Measurements from ENCODE around the gene LENG1.
A peak's percentile ranks its signal among the peaks of the same experiment; 100 is the strongest.

LENG1 gene

GRCh38 chr19:54147676-54148075, 11.8 kb downstream of the LENG1 start:
- no peak for FAIRE-seq
- DNase-seq (ENCODE audit: insufficient read length, low spot score), result no peak

- no peak for DNase-seq (ENCODE audit: insufficient read length, low spot score)
- FAIRE-seq, result no peak
Measured at GRCh38 chr19:54145541-54146158, 13.9 kb downstream of the LENG1 start.

DNA sequence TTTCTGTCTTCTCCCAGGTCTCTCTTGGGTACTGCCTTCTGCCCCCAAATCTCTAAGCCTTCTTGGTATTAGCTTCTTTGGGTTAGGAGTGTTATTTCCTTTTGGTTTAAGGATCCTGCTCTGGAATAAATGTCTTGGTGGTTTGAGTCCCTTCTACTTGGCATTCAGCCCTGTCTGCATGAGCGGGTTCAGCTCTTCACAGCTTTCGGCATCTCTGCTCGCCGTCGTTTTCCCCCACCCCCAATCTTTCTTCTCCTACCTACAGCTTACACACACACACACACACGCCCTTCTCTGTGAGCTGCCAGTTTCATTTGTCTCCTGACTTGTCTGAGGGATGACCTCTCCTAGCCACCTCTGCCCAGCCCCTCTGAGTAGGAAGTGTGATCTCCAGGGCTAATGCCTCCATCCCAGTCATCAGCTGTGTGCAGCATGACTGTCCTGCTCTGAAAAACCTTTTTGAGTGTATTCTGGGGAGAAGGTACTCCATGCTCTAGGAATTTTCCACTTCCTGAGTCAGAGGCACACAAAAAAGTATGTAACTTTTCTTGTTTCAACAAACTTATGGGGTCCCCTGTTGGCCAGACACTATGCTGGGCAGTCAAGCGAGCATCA, 17.2 kb downstream of the LENG1 start:
- no peak for DNase-seq (ENCODE audit: insufficient read length, low spot score)
- FAIRE-seq, result no peak

GRCh38 chr19:54141356-54141755, 18.2 kb downstream of the LENG1 start:
- no peak for DNase-seq (ENCODE audit: insufficient read length, low spot score)
- FAIRE-seq, result no peak

DNA sequence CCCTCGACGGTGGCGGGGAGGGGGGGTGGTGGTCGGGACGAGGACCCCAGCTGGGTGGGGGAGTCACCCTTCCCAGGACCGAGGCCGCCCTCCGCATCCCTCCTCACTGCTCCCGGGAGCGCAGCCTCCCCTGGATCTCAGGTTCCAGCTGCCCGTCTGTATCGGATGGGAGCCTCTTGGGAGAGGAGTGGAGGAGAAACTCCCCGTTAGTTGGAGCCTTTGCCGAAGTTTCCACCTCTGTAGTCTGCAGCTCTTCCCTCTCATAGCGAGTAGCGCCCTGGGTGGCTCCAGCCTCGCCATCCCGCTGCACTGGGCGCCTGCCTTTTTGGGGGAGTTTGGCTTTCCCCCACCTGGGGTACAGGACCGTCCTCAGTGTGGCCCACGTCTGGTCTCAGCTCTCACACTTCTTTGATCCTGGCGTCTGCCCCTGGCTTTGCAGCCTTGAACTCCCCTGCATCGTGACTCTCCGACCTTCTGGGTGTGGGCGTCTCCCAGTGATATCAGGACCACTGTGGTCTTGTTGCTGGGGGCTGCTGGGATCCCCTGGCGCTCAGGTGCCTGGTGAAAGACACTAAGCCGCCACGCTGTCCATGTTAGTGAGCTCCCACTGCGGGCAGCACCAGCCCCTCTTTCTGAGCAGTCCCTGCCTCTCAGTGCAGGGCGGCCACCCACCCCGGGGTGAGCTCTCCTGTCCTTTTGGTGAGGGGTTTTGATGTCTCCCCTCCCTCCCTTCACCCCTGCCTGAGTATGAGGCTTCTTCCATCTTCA, 20.8 kb downstream of the LENG1 start:
- DNase-seq (ENCODE audit: insufficient read length, low spot score) (no peak), FAIRE-seq (no peak)

DNA sequence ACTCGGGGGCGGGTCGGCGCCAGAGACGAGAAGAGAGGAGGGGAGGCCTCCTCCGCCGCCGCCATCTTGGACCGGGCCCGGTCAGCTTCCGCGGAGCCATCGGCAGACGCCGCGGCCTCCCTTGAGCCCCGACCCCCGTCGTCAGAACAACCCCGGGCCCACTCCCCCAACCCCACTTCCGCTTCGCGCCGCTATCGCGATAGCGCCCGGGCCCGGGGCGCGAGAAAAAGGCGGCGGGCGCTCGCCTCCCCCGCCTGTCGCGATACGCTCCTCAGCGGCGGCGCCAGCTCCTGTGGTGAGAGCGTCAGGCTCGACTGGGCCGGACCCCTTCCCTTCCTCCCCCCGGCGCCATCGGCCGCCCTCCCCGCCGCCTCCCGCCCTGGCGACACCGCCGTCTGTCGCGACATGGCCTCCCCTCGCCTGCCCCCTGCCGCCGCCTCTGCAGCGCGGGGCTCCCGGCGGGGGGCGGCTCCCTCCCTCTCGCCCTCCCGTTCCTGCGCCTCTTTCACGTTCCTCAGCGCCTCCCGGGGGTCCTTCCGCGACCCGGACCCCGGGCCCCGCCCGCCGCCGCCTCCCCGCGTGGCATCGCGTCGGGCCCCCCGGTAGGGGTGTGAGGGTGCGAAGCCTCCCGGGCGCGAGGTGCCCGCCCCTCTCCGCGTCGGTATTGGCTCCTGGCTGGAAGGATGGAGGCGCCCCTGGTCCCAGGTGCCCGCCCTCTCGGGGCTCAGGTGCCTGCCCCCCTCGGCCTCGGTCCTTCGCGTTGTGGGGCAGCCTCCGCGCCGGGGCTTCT, 21.6 kb downstream of the LENG1 start, which contains the start of gene CNOT3:
Gene CNOT3, plus strand, starts transcription at position 64 of the 790 bp plus-strand sequence. CDS start 5,217 bp downstream, outside the sequence.
- DNase-seq (ENCODE audit: insufficient read length, low spot score) (no peak), FAIRE-seq (no peak)

DNA sequence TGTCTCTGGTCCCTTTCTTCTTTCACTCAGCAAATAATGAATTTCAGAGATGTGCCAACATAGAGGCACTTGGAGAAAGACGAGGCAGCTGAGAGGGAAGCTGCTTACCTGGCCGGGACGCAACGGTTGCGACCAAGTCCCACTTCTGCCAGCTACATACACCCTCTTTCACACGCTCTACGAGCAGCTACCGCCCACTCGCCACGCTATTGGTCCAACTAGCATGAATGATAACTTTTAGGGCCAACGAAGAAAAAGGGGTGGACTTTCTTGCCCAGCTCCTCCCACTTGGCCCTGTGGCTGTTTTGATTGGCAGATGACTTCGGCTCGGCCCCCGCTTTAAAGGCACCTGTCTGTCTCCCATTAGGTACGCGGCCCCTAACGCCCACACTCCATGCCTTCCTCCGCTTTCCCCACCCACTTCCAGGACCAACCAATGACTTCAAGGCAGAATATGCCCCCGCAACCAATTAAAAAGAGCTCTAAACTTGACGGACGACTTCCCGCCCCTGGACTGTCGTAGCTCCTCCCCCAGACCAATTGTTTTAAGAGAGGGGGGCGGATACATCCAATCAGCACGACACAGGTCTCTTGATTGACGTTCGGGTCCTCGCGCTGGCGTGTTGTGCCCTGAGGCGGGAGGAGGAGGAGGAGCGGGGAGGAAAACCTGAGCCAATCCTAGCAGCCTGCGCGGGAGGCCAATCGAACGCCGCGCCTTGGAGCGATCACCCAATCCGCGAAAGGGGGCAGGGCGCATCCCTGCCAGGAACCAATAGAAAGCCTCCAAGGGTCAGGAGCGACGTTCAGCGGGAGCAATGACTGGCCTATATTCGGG, 22.4 kb downstream of the LENG1 start:
- DNase-seq (ENCODE audit: insufficient read length, low spot score), result peak; percentile 99
- FAIRE-seq, result peak; percentile 100

DNA sequence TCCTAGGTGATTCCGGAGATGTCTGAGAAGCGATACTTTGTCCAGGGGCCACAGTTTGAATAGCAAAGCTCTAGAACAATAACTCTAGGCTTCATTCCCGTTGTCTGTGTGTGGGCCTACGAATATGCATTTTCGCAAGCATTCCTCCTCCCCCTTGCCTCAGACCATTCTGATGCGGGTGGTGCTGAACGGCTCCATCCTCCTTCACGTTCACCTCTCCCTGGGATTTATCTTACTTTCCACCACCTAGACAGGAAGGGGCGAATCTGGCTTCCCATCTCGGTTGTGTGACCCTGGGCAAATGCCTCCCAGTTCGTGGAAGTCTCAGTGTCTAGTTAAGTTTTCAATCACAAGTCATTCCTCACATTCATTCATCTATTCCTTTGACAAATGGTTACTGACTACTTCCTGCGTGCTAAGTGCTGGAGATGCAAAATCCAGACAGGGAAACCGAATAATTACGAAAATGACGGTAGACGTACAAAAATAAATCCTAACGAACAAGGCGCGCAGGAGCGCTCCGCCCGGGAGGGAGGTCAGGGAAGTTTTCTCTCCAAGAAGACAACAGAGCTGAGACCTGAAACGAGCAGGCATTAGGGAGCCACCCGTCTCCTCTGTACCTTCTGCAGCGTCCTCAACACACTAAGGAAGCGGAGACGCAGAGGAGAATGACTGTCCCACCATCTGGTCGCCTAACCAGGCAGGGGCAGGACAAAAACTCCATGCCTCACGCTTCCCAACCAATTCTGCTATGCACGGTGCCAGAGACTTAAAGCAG, 23.2 kb downstream of the LENG1 start:
- no peak for DNase-seq (ENCODE audit: insufficient read length, low spot score)
- peak; percentile 56 for FAIRE-seq

DNA sequence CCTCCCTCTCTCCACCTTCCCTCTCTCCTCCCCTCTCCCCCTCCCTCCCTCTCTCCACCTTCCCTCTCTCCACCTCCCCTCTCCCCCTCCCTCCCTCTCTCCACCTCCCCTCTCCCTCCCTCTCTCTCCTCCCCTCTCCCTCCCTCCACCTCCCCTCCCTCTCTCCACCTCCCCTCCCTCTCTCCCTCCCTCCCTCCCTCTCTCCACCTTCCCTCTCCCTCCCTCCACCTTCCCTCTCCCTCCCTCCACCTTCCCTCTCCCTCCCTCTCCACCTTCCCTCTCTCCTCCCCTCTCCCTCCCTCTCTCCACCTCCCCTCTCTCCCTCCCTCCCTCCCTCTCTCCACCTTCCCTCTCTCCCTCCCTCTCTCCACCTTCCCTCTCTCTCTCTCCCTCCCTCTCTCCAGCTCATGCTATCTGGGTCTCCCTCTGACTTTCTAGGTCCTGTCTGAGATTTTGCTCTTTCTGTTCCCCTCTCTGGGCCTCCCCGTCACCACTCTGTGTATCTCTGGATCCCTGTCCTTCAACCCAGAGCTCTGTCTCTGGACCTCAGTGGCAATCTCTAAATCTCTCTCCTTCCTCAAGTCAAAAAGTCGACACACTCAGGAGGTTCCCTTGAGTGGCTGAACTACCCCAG, 25.4 kb downstream of the LENG1 start:
- FAIRE-seq (no peak), DNase-seq (ENCODE audit: insufficient read length, low spot score) (no peak)

GRCh38 chr19:54133312-54133956, 26.1 kb downstream of the LENG1 start:
- no peak for FAIRE-seq
- DNase-seq (ENCODE audit: insufficient read length, low spot score), result no peak

GRCh38 chr19:54129617-54129996, 29.9 kb downstream of the LENG1 start:
- DNase-seq (ENCODE audit: insufficient read length, low spot score) (no peak), FAIRE-seq (no peak)

DNA sequence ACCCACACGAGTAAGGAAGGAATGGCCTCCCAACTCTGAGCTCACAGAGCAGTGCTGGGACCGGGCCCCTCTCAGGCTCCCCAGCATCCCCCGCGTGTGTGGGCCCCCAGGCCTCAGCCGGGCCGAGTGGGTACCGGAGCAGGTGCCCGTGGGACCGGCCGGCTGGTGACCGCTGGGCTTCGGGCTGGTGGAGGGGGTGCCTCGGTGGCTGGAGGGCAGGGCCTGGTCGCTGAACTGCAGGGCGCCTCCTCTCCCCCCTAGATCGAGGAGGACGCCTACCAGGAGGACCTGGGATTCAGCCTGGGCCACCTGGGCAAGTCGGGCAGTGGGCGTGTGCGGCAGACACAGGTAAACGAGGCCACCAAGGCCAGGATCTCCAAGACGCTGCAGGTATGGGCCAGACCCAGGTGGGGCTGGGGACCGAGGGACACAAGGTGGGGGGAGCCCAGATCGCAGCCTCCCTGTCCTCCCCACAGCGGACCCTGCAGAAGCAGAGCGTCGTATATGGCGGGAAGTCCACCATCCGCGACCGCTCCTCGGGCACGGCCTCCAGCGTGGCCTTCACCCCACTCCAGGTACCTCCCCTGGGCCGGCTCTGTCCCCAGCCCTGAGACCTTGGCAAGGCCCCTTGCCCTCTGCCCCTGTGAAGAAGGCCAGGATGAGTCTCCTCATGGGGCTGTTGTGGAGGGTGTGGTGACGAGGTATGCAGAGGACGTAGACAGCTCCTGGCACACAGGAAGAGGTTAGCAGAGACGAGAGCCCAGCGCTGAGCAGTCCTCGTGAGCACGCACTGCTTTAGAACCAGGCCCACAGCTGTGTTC, 30.5 kb downstream of the LENG1 start:
- FAIRE-seq (no peak), DNase-seq (ENCODE audit: insufficient read length, low spot score) (no peak)

GRCh38 chr19:54128441-54128725, 31.1 kb downstream of the LENG1 start:
- FAIRE-seq (no peak), DNase-seq (ENCODE audit: insufficient read length, low spot score) (no peak)

- DNase-seq (ENCODE audit: insufficient read length, low spot score) (no peak), FAIRE-seq (no peak)
Measured at GRCh38 chr19:54127688-54128440, 31.7 kb downstream of the LENG1 start.

DNA sequence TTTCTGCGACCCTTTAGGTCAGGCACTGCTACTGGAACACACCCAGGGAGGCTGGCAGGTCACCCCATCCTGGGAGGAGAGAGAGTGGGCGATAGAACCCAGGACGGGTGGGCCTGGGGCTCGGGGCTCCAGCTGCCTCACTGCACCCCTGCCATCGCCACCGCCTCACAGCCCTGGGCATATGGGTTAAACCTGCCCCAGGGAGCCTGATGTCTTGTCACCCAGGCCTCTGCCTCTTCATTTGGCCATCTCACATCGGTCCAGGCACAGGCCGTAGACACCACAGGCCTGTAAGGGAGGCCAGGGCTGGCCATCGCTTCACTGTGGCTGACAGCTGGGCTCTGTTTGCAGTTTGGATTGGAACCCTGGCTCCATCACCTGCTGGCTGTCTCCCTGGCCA, 33.8 kb downstream of the LENG1 start:
- no peak for FAIRE-seq
- no peak for DNase-seq (ENCODE audit: insufficient read length, low spot score)

- DNase-seq (ENCODE audit: insufficient read length, low spot score) (no peak), FAIRE-seq (no peak)
Measured at GRCh38 chr19:54124393-54124792, 35.1 kb downstream of the LENG1 start.

- no peak for FAIRE-seq
- no peak for DNase-seq (ENCODE audit: insufficient read length, low spot score)
Measured at GRCh38 chr19:54123682-54124081, 35.8 kb downstream of the LENG1 start.
